NK-92 (cell line): Measurements from ENCODE around the gene RIC1.
"Not testable (repeated sequence)": the region's sequence is repeated elsewhere in the genome, so short reads cannot be mapped to it uniquely, and the experiment has no call there.

ENCODE experiments used
- DNase-seq: peaks from one replicate; lab custom pipeline; 2025; ENCODE audit not compliant: unreplicated experiment; lab: John Stamatoyannopoulos, UW

Gene RIC1, protein sequence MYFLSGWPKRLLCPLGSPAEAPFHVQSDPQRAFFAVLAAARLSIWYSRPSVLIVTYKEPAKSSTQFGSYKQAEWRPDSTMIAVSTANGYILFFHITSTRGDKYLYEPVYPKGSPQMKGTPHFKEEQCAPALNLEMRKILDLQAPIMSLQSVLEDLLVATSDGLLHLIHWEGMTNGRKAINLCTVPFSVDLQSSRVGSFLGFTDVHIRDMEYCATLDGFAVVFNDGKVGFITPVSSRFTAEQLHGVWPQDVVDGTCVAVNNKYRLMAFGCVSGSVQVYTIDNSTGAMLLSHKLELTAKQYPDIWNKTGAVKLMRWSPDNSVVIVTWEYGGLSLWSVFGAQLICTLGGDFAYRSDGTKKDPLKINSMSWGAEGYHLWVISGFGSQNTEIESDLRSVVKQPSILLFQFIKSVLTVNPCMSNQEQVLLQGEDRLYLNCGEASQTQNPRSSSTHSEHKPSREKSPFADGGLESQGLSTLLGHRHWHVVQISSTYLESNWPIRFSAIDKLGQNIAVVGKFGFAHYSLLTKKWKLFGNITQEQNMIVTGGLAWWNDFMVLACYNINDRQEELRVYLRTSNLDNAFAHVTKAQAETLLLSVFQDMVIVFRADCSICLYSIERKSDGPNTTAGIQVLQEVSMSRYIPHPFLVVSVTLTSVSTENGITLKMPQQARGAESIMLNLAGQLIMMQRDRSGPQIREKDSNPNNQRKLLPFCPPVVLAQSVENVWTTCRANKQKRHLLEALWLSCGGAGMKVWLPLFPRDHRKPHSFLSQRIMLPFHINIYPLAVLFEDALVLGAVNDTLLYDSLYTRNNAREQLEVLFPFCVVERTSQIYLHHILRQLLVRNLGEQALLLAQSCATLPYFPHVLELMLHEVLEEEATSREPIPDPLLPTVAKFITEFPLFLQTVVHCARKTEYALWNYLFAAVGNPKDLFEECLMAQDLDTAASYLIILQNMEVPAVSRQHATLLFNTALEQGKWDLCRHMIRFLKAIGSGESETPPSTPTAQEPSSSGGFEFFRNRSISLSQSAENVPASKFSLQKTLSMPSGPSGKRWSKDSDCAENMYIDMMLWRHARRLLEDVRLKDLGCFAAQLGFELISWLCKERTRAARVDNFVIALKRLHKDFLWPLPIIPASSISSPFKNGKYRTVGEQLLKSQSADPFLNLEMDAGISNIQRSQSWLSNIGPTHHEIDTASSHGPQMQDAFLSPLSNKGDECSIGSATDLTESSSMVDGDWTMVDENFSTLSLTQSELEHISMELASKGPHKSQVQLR (N-terminal part only)

DNA sequence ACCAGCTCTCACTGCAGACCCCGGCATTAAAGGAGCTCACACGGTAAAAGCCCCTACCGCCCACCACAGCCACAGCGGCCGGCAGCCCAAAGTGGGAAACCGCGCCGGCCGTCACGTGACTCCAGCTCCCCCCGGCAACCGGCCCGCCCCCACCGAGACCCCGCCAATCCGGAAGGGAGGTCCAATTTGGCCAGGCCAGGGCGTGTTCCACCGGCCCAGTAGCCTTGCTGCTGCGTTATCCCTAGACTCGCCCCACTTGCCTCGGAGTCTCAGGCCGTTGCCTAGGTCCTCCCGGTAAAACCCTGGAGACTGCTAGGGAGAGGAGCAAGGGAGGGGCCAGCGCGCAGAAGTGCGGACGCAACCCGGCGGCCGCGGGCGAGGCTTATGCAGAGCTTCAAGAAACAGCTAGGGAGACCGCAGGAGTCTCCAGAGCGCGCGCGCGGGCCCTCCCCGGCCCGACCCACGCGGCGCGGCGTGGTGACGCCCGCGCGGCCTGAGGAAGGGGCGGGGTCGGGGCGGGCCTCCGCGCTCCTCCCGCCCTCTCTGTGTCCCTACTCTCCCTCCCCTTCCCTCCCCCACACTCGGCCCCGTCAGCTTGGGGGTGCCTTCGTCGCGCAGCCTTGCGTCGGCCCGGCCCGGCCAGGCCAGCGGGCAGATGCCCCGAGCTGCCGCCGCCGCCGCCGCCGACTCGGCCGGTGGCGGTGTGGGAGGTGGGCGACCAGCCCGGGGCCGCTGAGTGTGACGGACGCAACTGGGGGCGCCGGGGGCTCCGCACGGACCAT, at the start of gene RIC1:
Gene RIC1, plus strand, starts transcription at position 578 of the 782 bp plus-strand sequence. Its CDS starts 203 bp downstream, at position 781.
- DNase-seq = peak; percentile 44

DNA sequence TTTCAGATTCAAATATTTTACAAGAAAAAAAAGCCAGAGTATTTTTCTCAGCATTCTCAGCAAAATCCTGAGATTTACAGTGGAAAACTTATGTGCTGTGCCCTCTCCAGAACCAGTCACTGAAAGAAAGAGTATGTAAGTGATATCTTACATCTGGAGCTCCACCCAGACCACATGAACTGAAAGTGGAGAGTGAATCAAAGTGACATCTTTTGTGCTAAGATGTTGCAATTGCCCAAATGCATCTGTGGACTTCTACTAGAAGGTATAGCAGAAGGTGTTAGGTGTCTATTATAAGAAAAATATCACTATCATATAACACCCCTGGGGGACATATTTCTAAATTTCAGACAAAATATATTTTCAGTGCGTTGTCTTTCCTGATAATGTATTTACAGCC, 49.0 kb upstream of the RIC1 start:
- DNase-seq = no peak

DNA sequence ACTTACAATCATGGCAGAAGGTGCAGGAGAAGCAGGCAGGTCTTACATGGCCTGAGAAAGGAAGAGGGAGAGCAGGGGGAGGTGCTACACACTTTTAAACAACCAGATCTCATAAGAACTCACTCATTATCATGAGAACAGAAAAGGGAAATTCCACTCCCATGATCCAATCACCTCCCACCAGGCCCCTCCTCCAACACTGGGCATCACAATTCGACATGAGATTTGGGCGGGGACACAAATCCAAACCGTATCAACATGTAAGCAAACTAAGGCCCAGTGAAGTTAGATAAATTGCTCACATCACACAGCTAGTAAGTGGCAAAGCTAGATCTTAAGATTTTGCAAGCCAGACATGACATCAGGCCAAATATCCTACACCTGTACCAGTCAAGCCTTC, 48.3 kb upstream of the RIC1 start:
- no peak for DNase-seq

DNA sequence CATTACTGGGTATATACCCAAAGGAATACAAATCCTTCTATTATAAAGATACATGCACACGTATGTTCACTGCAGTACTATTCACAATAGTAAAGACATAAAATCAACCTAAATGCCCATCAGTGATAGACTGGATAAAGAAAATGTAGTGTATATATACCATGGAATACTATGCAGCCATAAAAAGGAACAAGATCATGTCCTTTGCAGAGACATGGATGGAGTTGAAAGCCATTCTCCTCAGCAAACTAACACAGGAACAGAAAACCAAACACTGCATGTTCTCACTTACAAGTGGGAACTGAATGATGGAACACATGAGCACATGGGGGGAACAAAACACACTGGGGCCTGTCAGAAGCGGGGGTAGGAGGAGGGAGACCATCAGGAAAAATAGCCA, 47.2 kb upstream of the RIC1 start:
- not testable (repeated sequence) for DNase-seq

DNA sequence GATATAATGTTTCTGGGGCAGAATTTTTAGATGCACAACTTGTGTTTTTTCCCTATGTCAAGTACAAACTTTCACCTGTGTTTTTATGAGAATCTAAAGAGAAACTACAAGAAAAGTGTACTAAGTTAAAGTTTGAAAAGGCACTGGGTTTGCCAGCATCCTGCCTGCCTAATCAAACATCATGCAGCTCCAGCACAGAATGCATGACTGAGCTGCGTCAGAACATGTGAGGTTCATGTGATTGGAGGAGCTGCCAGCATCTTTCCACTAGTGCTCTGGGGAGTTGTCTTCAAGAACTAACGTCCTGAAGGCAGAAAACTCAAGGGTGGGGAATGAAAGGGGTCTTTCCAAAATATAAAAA, 46.1 kb upstream of the RIC1 start:
- no peak for DNase-seq

DNA sequence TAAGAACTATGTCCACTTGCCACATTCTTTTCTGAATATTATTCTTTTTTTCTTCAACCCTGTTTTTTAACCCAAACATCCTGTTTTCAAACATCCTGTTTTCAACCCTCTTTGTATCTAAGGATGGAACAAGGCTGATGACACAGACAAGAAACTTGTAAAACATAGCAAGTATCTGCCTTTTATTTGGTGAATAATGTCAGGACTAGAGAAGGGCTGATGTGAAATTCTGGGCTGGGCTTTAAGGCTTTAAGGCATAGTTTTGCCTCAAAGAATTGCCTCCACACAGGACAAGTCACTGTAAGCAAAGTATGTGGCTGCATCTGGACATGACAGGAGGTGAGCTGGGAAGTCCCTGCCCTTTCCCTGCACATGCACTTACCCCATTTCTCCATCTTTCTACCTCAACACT, 42.5 kb upstream of the RIC1 start:
- DNase-seq = no peak

DNA sequence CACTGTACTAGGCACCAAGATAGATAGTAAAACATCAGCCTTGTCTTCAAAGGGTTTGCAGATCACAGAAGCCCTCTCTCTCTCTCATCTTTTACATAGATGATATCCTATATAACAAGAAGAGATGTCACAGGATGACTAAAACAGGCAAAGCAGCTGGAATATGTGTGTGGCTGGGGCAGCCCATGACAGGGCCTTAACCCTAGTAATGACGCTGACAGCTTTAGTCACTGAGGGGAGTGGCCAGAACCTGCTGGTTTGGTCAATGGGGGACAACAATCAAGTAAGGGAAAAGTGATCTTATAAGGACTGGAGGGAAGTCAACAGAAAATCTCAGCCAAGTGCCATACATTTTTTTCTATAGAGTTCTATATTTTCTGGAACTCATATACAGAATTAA, 41.9 kb upstream of the RIC1 start:
- DNase-seq = no peak

DNA sequence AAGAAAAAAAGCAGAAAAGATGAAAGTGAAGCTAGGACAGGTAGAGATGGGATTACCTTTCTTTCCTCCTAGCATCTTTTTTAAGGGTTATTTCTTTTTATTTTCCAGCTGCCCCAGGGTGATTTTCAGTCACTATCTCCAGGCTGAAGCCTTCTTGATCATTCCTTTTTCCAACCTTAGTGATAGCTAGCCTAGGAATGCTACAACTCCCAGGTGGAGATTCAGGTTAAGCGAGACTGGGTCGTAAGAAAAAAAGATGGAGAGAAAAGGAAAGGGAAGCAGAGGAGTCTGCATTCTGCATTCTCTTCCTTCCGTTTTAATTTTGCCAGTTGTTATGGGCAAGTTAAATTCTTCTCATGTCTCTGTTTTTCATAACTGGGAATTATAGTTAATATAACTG, 36.7 kb upstream of the RIC1 start:
- no peak for DNase-seq

DNA sequence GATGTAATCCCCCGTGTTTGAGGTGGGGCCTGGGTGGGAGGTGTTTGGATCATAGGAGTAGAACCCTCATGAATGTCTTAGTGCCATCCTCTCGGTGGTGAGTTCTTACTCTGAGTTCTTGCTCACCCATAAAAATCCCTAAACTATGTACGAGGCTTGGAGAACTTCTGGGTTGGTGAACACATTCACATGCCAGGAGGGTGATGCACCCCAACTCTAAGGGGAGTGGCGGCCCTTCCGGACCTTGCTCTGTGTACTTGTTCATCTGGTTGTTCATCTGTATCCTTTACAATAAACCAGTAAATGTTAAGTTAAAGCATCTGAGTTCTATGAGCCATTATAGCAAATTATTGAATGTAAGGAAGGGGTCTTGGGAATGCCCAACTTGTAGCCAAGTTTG, 36.0 kb upstream of the RIC1 start:
- DNase-seq = no peak

DNA sequence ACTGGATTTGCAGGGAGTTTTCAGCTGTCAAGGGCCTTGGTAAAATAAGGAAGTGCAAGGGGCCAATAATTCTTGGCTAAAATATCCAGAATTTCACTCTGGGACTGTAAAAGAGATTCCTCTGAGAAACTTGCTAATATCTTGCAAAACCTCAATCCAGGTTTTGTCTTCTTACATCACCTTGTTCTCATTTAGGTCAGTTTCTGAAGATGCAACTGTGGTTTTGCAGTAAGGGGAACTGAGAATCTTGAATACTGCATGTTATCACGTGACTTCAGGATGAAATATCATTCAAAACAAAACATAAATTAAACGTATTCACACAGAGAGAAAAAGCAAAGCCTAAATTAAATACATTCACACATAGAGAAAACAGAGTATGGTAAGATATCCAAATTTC, 35.0 kb upstream of the RIC1 start:
- no peak for DNase-seq

DNA sequence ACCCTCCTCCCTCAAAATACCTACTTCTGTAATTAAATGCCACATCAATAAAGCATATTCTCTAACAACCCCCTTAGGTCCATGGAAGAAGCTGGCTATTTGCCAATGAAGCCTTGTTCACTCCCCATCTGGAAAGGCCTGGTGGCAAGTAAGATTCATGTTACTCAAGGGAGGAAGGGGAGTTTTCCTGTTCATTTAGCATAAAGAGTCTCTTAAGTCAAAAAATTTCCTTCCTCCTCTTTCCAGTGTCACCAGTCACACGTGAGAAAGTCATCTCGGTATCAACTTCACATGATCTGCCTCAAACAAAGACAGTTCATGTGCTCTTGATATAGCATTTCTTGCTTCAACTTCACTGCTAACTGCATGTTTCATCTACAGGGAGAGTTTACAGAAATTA, 32.7 kb upstream of the RIC1 start:
- no peak for DNase-seq

DNA sequence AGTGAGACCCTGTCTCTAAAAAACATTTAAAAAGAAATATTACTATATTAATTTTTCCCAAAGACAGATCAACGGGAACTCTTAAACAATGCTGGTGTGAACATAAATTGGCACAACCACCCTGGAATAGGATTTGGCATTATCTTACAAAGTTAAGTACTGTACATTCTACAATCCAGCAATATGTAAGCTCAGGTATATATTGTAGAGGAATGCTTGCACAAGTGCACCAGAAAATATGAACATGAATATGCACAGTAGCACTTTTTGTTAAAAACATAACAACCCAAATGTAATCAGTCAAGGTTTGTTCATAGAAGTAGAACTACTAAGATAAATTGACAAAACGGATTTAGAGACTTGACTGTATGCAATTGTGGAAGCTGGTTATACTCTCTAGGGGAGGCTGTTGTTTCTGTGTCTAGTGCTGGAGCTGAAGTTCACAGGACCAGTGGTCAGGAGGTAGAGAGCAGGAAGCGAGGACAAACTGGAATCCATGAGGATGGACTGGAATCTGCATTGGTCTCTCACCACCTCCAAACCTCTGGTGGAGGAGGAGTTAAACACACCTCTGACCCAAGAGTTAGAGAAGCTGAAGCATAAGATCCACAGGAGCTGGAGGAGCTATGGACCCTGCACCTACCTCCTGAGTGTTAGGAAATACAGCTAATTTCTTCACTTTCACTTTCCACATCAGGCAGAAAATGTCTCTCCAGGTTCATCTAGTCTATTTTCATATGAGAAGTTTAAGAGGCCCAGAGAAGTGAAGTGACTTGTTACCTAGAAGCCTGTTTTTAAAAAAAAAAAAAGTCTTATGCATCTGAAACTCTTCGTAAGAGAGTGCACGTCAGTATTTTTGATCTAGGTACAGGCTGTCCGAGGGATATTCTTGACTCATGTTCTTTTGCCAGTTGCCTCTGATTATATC, 20.3 kb upstream of the RIC1 start:
- DNase-seq = no peak

DNA sequence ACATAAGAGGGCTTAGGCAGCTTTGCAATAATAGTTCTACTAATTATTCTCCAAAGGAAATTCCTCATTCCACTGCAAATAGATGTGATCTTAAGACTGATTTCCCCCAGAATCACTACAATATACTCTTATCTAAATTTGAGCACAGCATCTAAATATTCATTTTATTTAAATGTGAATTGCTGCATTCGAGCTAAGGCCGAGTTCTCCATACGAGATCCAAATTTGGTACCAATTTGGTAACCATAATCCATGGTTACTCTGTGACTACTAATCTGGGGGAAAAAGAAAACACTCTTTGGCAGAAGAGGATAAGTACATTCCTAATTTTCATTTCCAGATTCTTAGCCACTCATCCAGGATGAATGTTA, 19.7 kb upstream of the RIC1 start:
- DNase-seq = no peak

DNA sequence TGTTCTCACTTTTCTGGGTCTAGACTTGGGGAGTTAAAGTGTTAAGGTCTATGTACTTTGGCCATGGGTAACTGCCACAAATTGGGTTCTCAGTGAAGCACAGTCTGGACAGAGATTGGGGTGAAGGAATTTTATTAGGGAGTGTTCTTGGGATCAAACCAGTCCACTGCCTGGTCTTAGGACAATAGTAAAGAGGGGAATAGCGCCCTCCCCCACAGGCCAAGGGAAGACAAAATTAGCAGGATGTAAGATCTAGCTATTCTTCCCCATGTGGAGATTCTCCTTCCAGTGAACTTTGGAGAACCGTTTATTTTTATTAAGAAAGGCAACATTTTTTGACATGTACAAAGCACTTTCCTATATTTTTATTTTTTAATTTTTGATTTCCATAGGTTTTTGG, 18.4 kb upstream of the RIC1 start:
- no peak for DNase-seq

DNA sequence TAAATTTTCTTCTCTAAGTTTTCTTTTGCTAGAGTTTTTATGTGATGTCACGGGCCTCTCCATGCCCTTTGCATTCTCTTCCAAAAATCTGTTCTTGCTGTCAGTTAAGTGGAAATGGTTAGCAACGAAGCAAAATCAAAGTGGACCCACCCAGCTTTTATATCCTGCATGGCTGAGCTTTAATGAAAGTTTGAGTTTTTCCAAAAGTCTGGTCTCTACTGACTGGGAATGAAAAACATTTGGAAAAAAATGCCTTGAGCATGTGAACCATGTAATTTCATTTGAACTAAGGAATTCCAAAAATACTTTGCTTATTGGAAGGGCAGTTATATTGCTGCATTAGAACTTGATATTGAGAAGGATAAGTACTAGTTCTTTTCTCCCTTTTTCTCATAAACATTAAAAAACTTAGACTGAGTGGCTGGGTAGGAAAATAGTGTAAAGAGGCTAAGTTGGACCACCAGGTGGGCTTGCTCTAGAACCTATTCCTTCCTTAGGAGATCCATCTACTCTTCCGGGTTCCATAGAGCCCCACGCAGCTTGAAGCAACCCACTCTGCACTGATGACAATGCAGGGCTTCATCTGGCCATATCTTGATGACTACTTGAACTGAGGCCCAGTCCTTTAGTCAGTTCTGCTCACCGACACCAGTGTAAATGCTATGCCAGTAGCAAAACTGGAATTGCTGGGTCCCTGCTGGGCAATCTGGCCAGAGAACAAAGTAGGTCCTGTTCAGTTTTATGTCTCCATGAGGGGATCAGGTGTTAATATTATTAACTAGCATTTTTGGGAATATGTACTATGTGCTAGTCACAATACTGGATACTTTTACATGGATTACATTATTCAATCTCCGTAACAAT, 17.4 kb upstream of the RIC1 start:
- DNase-seq = no peak

DNA sequence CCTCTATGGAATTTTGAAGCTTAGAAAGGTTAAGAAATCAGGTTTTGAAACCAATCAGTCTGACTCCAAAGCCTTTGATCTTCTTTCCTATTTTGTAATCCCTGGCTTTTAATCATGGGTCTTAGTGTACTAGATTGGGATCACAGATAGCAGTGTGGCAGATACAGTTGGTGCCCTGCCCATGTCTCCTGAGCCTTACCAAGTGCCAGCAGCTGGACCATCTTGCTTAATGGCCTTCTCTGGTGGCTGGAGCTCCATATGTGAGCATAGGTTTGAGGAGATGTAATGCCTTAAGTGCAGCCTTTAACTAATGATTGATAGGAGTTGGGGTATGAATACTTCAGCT, 16.7 kb upstream of the RIC1 start:
- DNase-seq = no peak

DNA sequence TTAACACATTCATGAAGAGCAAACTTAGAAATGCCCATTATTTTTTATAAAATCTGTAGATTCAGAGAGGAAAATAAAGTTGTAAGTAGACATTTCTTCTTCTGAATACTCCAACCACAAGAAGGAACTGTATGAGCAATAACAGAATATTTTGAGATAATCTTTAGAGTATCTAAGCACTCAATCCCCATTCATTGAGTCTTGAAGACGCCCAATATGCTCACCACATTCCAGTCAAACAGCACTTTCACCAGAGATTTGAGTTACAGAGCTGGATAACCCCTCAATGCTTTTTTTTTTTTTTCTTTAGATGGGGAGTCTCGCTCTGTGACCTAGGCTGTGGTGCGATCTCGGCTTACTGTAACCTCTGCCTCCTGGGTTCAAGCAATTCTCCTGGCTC, 14.7 kb upstream of the RIC1 start:
- no peak for DNase-seq

DNA sequence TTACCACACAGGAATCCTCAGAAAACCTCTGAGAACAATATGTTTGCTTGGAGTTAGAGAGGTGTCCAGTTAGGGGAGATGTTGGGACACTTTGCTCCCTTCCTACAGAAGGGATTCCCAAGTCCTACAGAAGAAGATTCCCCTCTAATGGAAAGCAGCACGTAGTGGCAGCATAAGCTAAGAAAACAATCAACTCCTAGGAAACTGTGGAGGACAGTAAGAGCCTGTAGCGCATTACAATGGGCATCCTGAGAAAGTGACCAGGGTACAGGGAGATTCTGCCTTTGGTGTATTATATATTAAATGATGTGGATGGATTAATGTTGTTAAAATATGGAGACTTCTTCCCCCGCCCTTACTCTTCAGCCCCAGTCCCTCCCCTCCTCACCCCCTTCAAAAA, 13.9 kb upstream of the RIC1 start:
- no peak for DNase-seq

DNA sequence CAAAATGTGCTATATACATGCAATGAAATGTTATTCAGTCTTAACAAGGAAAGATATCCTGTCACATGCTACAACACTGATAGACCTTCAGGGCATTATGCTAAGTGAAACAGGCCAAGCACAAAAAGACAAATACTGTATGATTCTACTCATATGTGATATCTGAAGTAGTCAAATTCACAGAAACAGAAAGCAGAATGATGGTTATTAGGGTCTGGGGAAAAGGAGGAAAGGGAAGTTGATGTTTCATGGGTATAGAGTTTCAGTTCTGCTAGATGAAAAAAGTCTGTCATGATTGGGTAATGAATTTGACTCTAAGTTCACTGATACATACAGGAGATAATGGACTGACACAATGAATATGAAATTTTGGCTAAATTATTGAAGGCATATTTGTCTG, 11.2 kb upstream of the RIC1 start:
- no peak for DNase-seq
